ENCODE results near the gene RFLNA. TPM values are rescaled to one million over a fixed set of nuclear protein-coding genes. Genes with fewer than 3 reads are reported as not detected.

Gene RFLNA
- total RNA-seq (ENCODE audit: low replicate concordance): 0.35 and 6.8 TPM in 2 replicates

DNA sequence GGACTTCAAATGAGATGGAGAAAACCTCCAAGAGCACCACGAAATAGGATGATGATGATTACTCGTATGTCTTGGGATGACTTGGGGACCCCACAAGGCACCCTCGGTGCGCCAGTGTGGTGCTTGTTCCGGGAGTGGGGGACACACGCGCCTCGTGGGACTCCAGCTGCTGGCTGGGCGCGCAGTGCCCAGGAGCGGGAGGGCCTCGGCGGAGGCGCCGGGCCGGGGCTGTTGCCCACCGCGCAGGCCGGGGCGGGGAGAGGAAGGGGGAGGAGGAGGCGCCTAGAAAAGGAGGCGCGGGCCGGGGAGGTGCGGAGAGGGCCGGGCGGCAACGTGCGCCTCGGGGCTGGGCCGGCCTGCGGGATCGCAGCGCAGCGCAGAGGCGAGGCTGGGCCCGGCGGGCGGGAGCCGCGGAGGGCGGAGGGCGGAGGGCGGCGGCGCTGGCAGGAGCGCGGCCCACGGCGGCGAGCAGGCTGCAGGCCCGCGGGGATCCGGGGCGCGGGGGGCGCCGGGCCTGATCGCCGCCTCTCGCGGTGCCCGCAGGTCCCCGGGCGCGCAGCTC, at the start of gene RFLNA:
Gene RFLNA (plus strand): TSS at position 314 of the 562 bp plus-strand sequence. CDS start 337 bp downstream, outside the sequence.

